ENCODE data around the gene VPS51. TPM values are rescaled to one million over a fixed set of nuclear protein-coding genes. Genes with fewer than 3 reads are reported as not detected.
A peak's percentile ranks its signal among the peaks of the same experiment; 100 is the strongest.

The VPS51 gene
- total and polyA plus RNA-seq, 10 of the 15 experiments (the other 5 are each of a cell fraction or from before 2014, with no cell fraction given): 1.5 to 279 (median 53.2) TPM

DNA sequence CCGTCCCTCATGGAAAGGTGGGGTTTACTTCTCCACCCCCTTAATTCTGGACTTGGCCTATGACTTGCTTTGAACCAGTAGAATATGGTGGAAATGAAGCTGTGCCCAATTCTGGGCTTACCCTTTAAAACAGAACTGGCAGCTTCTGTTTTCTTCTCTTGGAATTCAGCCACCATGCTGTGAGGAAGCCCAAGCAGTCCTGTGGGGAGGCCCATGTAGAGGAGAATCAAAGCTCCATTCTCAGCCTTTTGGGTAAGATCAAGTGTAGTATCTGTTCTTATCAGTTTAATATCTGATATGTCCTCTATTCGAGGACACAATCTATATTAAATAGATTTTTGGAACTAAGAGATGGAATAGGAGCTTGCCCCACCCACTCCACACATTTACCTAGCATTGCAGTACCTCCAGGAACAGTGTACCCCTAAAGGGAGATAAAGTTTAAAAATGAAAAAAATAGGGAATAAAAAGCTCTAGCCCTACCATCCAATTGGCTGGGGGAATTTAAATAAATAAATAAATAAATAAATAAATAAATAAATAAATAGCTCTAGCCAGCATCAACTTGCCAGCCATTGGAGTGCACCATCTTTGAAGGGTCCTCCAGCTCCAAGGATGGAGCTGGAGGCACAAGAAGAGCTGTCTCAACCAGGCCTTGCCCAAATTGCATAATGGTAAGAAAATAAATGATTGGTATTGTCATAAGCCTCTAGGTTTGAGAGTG is 51.5 kb downstream of the VPS51 start:
- no peaks in the 10 kb centered on the region; a peak in 1 of 4 replicates for H3K27me3 ChIP-seq (replicated peaks in 1 of 2; ENCODE audit: control insufficient read depth in 2 of 2, insufficient read depth in 2 of 2, low read length in 1 of 2)
- no peak for DNase-seq (ENCODE audit: low read depth, low spot score)
- no peaks in the 10 kb centered on the region for H3K79me2 ChIP-seq (ENCODE audit: control insufficient read depth, insufficient read depth, low read length)
- no peak for ATAC-seq
- TF ChIP-seq YY1 (IDR thresholded peaks at IDR 0.05; ENCODE audit: low read depth, low read length) (0 out of 2 replicates have a peak, but pooled peaks have one; percentile 38), ZNF622 (IDR thresholded peaks at IDR 0.05) (no peak)
- SMC1A ChIA-PET (ENCODE audit: uncharacterized antibody, unreplicated experiment): interaction anchor here (2.7 kb wide), 1 partner anchor 12 kb away, joined by 9 read pairs; no protein-coding TSS in a partner anchor
- H3K4me3 ChIP-seq: no peak overlapping the region
- peaks cover 25% of the 10 kb centered on the region for H3K4me1 ChIP-seq (ENCODE audit: control insufficient read depth, insufficient read depth, low read length)
- intact Hi-C loops (cut with micrococcal nuclease; ENCODE audit: unreplicated experiment) (no loop called here), in situ Hi-C loops (cut with MboI) (no loop called here)
- BruUV-seq (replicated peaks): no TSS peak
- H4K20me1 ChIP-seq (ENCODE audit: control insufficient read depth, insufficient read depth): no peaks in the 10 kb centered on the region
- POLR2A ChIA-PET: interaction anchor here (2.2 kb wide), 1 partner anchor 12 kb away, joined by 9 read pairs; no protein-coding TSS in a partner anchor
- 76% methylated on average over 2 of the region's 2 CpGs for WGBS (ENCODE audit: insufficient coverage, insufficient replicate concordance, low lambda C conversion rate, missing lambda C conversion rate)
- CTCF ChIA-PET: interaction anchor here (0.6 to 1.2 kb wide), 5 partner anchors 10 to 253 kb away, joined by 3 to 4 read pairs (median 3); partner anchors contain the start of gene CAPN1
- H3K36me3 ChIP-seq (ENCODE audit: control insufficient read depth in 2 of 2, insufficient read depth in 2 of 2, low read length in 1 of 2): no peaks in the 10 kb centered on the region
- no peak for FAIRE-seq
- no peak overlapping the region for H3K27ac ChIP-seq (ENCODE audit: control insufficient read depth, insufficient read depth)
- H2AFZ ChIP-seq (ENCODE audit: control insufficient read depth, low read depth, low read length): no peak overlapping the region
- RAD21 ChIA-PET (ENCODE audit: unreplicated experiment): interaction anchor here (0.6 to 1.7 kb wide), 3 partner anchors 12 to 301 kb away, joined by 3 to 4 read pairs (median 3); partner anchors contain the start of gene ARL2
- no peaks in the 10 kb centered on the region for H3K9me3 ChIP-seq (replicated peaks; ENCODE audit: control insufficient read depth, insufficient read depth, low read length)
- no peak overlapping the region for H3K4me2 ChIP-seq (ENCODE audit: control insufficient read depth, insufficient read depth)
- H3K9ac ChIP-seq (ENCODE audit: control insufficient read depth, insufficient read depth, low read length): no peak overlapping the region

DNA sequence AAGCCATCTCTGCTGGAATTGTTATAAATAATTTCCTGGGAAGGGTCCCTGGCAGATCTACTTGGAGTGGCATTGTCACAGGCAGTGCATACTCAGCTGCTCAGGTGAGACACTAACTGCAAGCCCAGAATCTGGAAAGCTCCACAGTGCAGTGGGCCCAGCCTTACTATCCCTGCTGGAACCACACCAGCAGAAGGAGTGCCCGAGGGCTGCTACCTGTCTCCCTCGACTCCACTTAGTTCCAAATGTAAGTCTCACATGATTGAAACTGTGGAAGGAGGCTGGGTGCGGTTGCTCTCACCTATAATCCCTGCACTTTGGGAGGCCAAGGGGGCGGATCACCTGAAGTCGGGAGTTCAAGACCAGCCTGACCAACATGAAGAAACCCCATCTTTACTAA is 52.6 kb downstream of the VPS51 start:
- no peaks in the 10 kb centered on the region for H3K9me3 ChIP-seq (replicated peaks; ENCODE audit: control insufficient read depth, insufficient read depth, low read length)
- in situ Hi-C loops (cut with MboI): no loop called here
- SMC1A ChIA-PET (ENCODE audit: uncharacterized antibody, unreplicated experiment): interaction anchor here (2.7 kb wide), 1 partner anchor 13 kb away, joined by 9 read pairs; no protein-coding TSS in a partner anchor

More for the DNA sequence above, 52.6 kb downstream of the VPS51 start:
- Histone ChIP-seq H3K4me1 (ENCODE audit: control insufficient read depth, insufficient read depth, low read length) (peaks cover 29% of the 10 kb centered on the region), H3K9ac (ENCODE audit: control insufficient read depth, insufficient read depth, low read length) (no peak overlapping the region), H2AFZ (ENCODE audit: control insufficient read depth, low read depth, low read length) (no peak overlapping the region), H3K4me2 (ENCODE audit: control insufficient read depth, insufficient read depth) (no peak overlapping the region), H4K20me1 (ENCODE audit: control insufficient read depth, insufficient read depth) (no peaks in the 10 kb centered on the region), H3K36me3 (ENCODE audit: control insufficient read depth in 2 of 2, insufficient read depth in 2 of 2, low read length in 1 of 2) (no peaks in the 10 kb centered on the region), H3K79me2 (ENCODE audit: control insufficient read depth, insufficient read depth, low read length) (no peaks in the 10 kb centered on the region), H3K27me3 (replicated peaks in 1 of 2; ENCODE audit: control insufficient read depth in 2 of 2, insufficient read depth in 2 of 2, low read length in 1 of 2) (no peaks in the 10 kb centered on the region; a peak in 1 of 4 replicates), H3K4me3 (no peak overlapping the region), H3K27ac (ENCODE audit: control insufficient read depth, insufficient read depth) (no peak overlapping the region)
- ChIA-PET RAD21 (ENCODE audit: unreplicated experiment) (no interaction called here), CTCF (interaction anchor here (1.0 kb wide), 1 partner anchor 9 kb away, joined by 4 read pairs; no protein-coding TSS in a partner anchor), POLR2A (interaction anchor here (2.2 kb wide), 1 partner anchor 13 kb away, joined by 9 read pairs; no protein-coding TSS in a partner anchor)
- intact Hi-C loops (cut with micrococcal nuclease; ENCODE audit: unreplicated experiment): no loop called here
- DNase-seq (ENCODE audit: low read depth, low spot score): no peak
- FAIRE-seq: no peak
- no peak for TF ChIP-seq SMAD5 (IDR thresholded peaks at IDR 0.05; ENCODE audit: low read depth)
- TF ChIP-seq, protein P1, sequence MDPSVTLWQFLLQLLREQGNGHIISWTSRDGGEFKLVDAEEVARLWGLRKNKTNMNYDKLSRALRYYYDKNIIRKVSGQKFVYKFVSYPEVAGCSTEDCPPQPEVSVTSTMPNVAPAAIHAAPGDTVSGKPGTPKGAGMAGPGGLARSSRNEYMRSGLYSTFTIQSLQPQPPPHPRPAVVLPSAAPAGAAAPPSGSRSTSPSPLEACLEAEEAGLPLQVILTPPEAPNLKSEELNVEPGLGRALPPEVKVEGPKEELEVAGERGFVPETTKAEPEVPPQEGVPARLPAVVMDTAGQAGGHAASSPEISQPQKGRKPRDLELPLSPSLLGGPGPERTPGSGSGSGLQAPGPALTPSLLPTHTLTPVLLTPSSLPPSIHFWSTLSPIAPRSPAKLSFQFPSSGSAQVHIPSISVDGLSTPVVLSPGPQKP (IDR thresholded peaks at IDR 0.05; ENCODE audit: low read depth, low read length): no peak
- TF ChIP-seq ZBED1 (IDR thresholded peaks at IDR 0.05; ENCODE audit: borderline replicate concordance): no peak
- TF ChIP-seq, protein P2, sequence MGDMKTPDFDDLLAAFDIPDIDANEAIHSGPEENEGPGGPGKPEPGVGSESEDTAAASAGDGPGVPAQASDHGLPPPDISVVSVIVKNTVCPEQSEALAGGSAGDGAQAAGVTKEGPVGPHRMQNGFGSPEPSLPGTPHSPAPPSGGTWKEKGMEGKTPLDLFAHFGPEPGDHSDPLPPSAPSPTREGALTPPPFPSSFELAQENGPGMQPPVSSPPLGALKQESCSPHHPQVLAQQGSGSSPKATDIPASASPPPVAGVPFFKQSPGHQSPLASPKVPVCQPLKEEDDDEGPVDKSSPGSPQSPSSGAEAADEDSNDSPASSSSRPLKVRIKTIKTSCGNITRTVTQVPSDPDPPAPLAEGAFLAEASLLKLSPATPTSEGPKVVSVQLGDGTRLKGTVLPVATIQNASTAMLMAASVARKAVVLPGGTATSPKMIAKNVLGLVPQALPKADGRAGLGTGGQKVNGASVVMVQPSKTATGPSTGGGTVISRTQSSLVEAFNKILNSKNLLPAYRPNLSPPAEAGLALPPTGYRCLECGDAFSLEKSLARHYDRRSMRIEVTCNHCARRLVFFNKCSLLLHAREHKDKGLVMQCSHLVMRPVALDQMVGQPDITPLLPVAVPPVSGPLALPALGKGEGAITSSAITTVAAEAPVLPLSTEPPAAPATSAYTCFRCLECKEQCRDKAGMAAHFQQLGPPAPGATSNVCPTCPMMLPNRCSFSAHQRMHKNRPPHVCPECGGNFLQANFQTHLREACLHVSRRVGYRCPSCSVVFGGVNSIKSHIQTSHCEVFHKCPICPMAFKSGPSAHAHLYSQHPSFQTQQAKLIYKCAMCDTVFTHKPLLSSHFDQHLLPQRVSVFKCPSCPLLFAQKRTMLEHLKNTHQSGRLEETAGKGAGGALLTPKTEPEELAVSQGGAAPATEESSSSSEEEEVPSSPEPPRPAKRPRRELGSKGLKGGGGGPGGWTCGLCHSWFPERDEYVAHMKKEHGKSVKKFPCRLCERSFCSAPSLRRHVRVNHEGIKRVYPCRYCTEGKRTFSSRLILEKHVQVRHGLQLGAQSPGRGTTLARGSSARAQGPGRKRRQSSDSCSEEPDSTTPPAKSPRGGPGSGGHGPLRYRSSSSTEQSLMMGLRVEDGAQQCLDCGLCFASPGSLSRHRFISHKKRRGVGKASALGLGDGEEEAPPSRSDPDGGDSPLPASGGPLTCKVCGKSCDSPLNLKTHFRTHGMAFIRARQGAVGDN (IDR thresholded peaks at IDR 0.05): no peak
- TF ChIP-seq GABPA (IDR thresholded peaks at IDR 0.05; ENCODE audit: low read depth): no peak
- TF ChIP-seq, protein P3, sequence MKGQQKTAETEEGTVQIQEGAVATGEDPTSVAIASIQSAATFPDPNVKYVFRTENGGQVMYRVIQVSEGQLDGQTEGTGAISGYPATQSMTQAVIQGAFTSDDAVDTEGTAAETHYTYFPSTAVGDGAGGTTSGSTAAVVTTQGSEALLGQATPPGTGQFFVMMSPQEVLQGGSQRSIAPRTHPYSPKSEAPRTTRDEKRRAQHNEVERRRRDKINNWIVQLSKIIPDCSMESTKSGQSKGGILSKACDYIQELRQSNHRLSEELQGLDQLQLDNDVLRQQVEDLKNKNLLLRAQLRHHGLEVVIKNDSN (IDR thresholded peaks at IDR 0.05; ENCODE audit: borderline replicate concordance, extremely low read length, insufficient read depth, low read depth, low read length): no peak
- TF ChIP-seq FOXM1 (IDR thresholded peaks at IDR 0.05; ENCODE audit: low read depth, low read length): no peak
- WGBS (ENCODE audit: insufficient coverage, insufficient replicate concordance, low lambda C conversion rate, missing lambda C conversion rate): 66% methylated on average over 5 of the region's 5 CpGs
- ATAC-seq: no peak
- no TSS peak for BruUV-seq (replicated peaks)

Data from GM12878 (cell line).